Tibial nerve (tissue), 4 donors: ENCODE measurements around the gene RUFY1.

Experiments used
- EP300 ChIP-seq, 2 donors: sonication (generic); formaldehyde crosslinking; IDR thresholded peaks; one replicate each; pipeline ENCODE4 v1.6.1; 2017; ENCODE audit warnings: antibody characterized with exemption in 2 of 2, mild to moderate bottlenecking in 1 of 2
- POLR2A ChIP-seq, 2 donors: fragments of 450-650 bp; IDR thresholded peaks; one replicate each; pipeline ENCODE4 v1.6.1; 2017; ENCODE audit warnings: antibody characterized with exemption in 2 of 2, mild to moderate bottlenecking in 2 of 2, moderate library complexity in 2 of 2
- TF ChIP-seq, protein P1 (sequence below), 5 experiments: fragments of 200-600 bp in 3 of 5; fragments of 450-650 bp in 2 of 5; sonication (generic) in 3 of 5; IDR thresholded peaks; one replicate each; pipeline ENCODE4 v1.5.1; 2016 to 2019; ENCODE audit warnings: antibody characterized with exemption in 5 of 5, mild to moderate bottlenecking in 3 of 5, moderate library complexity in 2 of 5

DNA sequence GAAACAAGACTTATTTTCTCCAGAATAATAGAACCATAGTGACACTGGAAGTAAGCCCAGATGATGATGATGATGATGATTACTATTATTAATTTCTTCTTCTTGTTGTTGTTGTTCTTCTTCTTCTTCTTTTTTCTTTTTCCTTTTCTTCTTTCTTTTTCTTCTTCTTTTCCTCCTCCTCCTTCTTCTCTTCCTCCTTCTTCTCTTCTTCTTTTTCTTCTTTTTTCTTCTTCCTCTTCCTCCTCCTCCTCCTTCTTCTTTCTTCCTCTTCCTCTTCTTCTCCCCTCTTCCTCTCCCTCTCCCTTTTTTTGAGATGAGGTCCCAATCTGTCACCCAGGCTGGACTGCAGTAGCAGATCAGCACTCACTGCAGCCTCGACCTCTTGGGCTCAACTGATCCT, 40.5 kb upstream of the RUFY1 start:
- TF ChIP-seq EP300 (IDR thresholded peaks at IDR 0.05): no peak
- TF ChIP-seq, protein P1, sequence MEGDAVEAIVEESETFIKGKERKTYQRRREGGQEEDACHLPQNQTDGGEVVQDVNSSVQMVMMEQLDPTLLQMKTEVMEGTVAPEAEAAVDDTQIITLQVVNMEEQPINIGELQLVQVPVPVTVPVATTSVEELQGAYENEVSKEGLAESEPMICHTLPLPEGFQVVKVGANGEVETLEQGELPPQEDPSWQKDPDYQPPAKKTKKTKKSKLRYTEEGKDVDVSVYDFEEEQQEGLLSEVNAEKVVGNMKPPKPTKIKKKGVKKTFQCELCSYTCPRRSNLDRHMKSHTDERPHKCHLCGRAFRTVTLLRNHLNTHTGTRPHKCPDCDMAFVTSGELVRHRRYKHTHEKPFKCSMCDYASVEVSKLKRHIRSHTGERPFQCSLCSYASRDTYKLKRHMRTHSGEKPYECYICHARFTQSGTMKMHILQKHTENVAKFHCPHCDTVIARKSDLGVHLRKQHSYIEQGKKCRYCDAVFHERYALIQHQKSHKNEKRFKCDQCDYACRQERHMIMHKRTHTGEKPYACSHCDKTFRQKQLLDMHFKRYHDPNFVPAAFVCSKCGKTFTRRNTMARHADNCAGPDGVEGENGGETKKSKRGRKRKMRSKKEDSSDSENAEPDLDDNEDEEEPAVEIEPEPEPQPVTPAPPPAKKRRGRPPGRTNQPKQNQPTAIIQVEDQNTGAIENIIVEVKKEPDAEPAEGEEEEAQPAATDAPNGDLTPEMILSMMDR (IDR thresholded peaks at IDR 0.05): no peak
- no peak for TF ChIP-seq POLR2A (IDR thresholded peaks at IDR 0.05)
